ENCODE measurements around the gene SLC35F3.

The SLC35F3 gene

DNA sequence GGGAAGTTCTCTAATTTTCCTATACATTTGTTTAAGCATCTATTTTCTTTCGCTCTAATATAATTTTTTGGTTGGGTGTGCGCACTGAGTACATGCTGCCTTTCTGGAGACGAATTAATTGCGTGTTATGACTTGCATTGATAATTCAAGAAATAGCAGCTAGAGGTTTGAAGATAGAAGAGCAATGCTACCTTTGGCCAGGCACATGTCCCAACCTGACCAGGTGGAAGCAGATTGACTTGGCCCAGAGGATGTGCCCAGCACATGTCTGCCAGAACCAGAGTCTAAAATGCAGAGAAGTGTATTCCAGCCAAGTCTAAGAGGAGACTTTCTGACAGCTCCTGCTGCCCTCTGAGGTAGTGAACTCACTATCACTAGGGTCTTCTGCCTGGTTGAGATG is 114.3 kb downstream of the SLC35F3 start:
- peaks cover 0 to 6% of the 10 kb centered on the region in 2 donors for H3K9me3 ChIP-seq (ENCODE audit: control insufficient read depth in 2 of 2, low read length in 2 of 2)
- H3K27me3 ChIP-seq (ENCODE audit: control insufficient read depth in 1 of 2, insufficient read depth in 2 of 2, low read length in 2 of 2): no peaks in the 10 kb centered on the region
- H3K4me3 ChIP-seq (ENCODE audit: low read length in 2 of 2): no peak overlapping the region
- H3K9ac ChIP-seq (ENCODE audit: low read length in 2 of 2): no peak overlapping the region
- no peaks in the 10 kb centered on the region for H3K36me3 ChIP-seq (ENCODE audit: control insufficient read depth in 2 of 2, insufficient read depth in 2 of 2, low read length in 2 of 2)
- H3K27ac ChIP-seq (ENCODE audit: low read length): no peak overlapping the region
- H3K4me1 ChIP-seq (ENCODE audit: control insufficient read depth, insufficient read depth, low read length): no peaks in the 10 kb centered on the region

DNA sequence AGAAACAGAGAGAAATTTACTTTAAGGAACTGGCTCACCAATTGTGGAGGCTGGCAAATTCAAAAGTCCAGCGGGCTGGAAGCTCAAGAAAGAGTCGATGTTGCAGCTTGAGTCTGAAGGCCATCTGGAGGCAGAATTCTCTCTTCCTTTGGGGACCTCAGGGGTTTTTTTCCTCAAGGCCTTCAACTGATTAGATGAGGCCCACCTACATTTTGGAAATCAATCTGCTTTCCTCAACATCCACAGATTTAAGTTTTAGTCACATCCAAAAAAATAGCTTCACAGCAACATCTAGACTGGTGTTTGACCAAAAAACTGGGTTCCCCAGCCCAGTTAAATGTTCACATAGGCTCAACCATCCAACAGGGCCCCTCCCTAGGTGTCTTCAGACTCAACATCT is 114.9 kb downstream of the SLC35F3 start:
- Histone ChIP-seq H3K4me3 (ENCODE audit: low read length in 2 of 2) (no peak overlapping the region), H3K4me1 (ENCODE audit: control insufficient read depth, insufficient read depth, low read length) (no peaks in the 10 kb centered on the region), H3K9ac (ENCODE audit: low read length in 2 of 2) (no peak overlapping the region), H3K27me3 (ENCODE audit: control insufficient read depth in 1 of 2, insufficient read depth in 2 of 2, low read length in 2 of 2) (no peaks in the 10 kb centered on the region), H3K27ac (ENCODE audit: low read length) (no peak overlapping the region), H3K36me3 (ENCODE audit: control insufficient read depth in 2 of 2, insufficient read depth in 2 of 2, low read length in 2 of 2) (no peaks in the 10 kb centered on the region), H3K9me3 (ENCODE audit: control insufficient read depth in 2 of 2, low read length in 2 of 2) (peaks cover 0 to 6% of the 10 kb centered on the region in 2 donors)

DNA sequence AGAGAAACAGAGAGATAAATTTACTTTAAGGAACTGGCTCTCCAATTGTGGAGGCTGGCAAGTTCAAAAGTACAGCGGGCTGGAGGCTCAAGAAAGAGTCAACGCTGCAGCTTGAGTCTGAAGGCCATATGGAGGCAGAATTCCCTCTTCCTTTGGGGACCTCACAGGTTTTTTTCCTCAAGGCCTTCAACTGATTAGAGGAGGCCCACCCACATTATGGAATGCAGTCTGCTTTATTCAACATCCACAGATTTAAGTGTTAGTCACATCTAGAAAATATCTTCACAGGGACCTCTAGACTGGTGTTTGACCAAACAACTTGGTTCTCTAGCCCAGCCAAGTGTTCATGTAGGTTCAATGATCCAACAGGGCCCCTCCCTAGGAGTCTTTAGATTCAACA is 117.8 kb downstream of the SLC35F3 start:
- Histone ChIP-seq H3K9me3 (ENCODE audit: control insufficient read depth in 2 of 2, low read length in 2 of 2) (peaks cover 0 to 4% of the 10 kb centered on the region in 2 donors), H3K4me1 (ENCODE audit: control insufficient read depth, insufficient read depth, low read length) (no peaks in the 10 kb centered on the region), H3K36me3 (ENCODE audit: control insufficient read depth in 2 of 2, insufficient read depth in 2 of 2, low read length in 2 of 2) (no peaks in the 10 kb centered on the region), H3K27ac (ENCODE audit: low read length) (no peak overlapping the region), H3K9ac (ENCODE audit: low read length in 2 of 2) (no peak overlapping the region), H3K4me3 (ENCODE audit: low read length in 2 of 2) (no peak overlapping the region), H3K27me3 (ENCODE audit: control insufficient read depth in 1 of 2, insufficient read depth in 2 of 2, low read length in 2 of 2) (no peaks in the 10 kb centered on the region)

DNA sequence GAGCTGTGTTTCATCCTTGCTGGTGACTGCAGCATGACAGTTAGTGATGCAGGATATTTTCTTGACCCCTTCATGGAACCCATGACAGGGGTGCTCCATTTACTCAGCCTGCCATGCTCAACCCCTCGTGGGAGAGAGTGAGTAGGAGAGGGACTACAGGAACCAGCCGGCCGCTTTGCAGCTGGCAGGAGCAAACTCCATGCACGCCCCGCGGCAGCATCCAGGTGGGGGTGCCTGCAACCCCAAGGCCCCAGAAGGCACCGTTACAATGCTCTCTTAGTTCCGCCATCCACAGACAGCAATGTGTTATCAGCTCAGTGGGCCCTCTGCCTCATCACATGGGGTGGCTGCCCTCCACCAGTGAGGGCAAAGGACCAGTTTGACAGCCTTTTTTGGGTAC is 135.1 kb downstream of the SLC35F3 start:
- Histone ChIP-seq H3K36me3 (ENCODE audit: control insufficient read depth in 2 of 2, insufficient read depth in 2 of 2, low read length in 2 of 2) (no peaks in the 10 kb centered on the region), H3K9ac (ENCODE audit: low read length in 2 of 2) (no peak overlapping the region), H3K9me3 (ENCODE audit: control insufficient read depth in 2 of 2, low read length in 2 of 2) (peaks cover 0 to 5% of the 10 kb centered on the region in 2 donors), H3K4me1 (ENCODE audit: control insufficient read depth, insufficient read depth, low read length) (no peaks in the 10 kb centered on the region), H3K4me3 (ENCODE audit: low read length in 2 of 2) (no peak overlapping the region), H3K27me3 (ENCODE audit: control insufficient read depth in 1 of 2, insufficient read depth in 2 of 2, low read length in 2 of 2) (no peaks in the 10 kb centered on the region), H3K27ac (ENCODE audit: low read length) (no peak overlapping the region)

DNA sequence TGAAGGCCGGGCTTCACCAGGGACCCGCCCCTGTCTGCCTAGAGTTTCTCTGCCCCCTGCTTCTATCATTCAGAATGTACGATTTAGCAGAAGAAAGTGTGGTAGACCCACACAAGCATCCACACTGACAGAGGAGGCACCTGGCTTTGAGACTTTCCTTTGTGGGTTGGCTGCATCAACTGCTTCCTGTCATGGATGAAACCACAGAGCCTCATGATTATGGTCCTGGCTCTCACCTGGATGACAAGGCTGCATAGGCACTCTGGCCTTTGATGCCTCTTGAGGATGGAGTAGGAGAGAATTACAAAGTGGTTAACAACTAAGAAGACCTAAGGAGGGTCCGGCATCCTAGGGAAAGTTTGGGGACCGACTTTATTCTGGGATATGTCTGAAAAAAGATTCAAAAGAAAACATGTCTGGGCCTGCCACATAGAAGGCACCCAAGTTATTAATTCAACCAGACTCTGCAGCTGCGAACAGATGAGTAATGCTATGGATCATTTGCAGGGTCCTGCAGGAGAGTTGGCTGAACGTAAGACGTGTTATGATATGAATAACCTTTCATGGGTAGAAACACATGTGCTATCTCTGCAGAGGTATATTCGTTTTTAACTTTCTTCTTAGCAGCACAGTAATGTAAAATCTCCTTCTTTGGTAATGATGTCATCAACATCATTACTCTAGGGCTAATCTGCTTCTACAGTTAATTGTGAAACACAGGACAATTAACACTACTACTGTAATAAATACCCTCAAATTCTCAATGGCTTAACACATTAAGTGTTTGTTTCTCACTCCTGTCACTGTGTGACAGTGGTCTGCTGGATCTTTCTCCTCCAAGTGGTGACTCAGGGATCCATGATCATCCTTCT is 136.2 kb downstream of the SLC35F3 start:
- Histone ChIP-seq H3K4me3 (ENCODE audit: low read length in 2 of 2) (no peak overlapping the region), H3K4me1 (ENCODE audit: control insufficient read depth, insufficient read depth, low read length) (no peaks in the 10 kb centered on the region), H3K27me3 (ENCODE audit: control insufficient read depth in 1 of 2, insufficient read depth in 2 of 2, low read length in 2 of 2) (no peaks in the 10 kb centered on the region), H3K9ac (ENCODE audit: low read length in 2 of 2) (no peak overlapping the region), H3K36me3 (ENCODE audit: control insufficient read depth in 2 of 2, insufficient read depth in 2 of 2, low read length in 2 of 2) (no peaks in the 10 kb centered on the region), H3K9me3 (ENCODE audit: control insufficient read depth in 2 of 2, low read length in 2 of 2) (peaks cover 0 to 5% of the 10 kb centered on the region in 2 donors), H3K27ac (ENCODE audit: low read length) (no peak overlapping the region)

DNA sequence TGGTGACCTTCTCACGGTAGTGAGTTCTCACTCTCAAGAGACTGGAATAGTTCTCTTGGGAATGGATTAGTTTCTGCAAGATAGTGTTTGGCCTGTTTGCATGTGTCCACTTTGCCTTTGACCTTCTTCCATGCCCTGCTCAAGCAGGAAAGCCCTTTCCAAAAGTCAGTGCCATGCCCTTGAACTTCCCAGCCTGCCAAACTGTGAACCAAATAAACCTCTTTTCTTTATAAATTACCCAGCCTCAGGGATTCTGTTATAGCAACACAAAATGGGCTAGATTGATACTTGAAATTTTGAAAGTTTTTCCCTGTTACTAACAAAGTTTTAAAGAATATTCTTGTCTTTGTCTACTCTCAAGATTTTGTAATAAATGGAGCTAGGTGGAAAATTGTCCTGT is 139.6 kb downstream of the SLC35F3 start:
- no peak overlapping the region for H3K4me3 ChIP-seq (ENCODE audit: low read length in 2 of 2)
- no peak overlapping the region for H3K27ac ChIP-seq (ENCODE audit: low read length)
- H3K36me3 ChIP-seq (ENCODE audit: control insufficient read depth in 2 of 2, insufficient read depth in 2 of 2, low read length in 2 of 2): no peaks in the 10 kb centered on the region
- no peaks in the 10 kb centered on the region for H3K27me3 ChIP-seq (ENCODE audit: control insufficient read depth in 1 of 2, insufficient read depth in 2 of 2, low read length in 2 of 2)
- peaks cover 4 to 6% of the 10 kb centered on the region in 2 donors for H3K9me3 ChIP-seq (ENCODE audit: control insufficient read depth in 2 of 2, low read length in 2 of 2)
- H3K4me1 ChIP-seq (ENCODE audit: control insufficient read depth, insufficient read depth, low read length): no peaks in the 10 kb centered on the region
- no peak overlapping the region for H3K9ac ChIP-seq (ENCODE audit: low read length in 2 of 2)

DNA sequence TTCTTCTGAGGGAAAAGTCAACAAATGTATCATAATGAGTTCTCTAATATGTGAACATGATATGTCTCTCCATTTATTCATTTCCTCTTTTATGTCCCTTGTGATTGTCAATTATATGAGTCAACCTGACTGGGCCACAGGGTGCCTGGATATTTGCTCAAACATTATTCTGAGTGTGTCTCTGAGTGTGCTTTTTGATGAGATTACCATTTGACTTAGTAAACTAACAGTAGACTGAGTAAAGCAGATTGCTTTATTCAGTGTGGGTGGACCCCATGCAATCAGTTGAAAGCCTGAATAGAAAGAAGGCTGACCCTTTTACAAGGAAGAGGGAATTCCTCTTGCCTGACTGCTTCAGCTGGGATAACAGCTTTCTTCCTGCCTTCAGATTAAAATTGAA is 142.6 kb downstream of the SLC35F3 start:
- H3K4me3 ChIP-seq (ENCODE audit: low read length in 2 of 2): no peak overlapping the region
- no peaks in the 10 kb centered on the region for H3K36me3 ChIP-seq (ENCODE audit: control insufficient read depth in 2 of 2, insufficient read depth in 2 of 2, low read length in 2 of 2)
- no peak overlapping the region for H3K27ac ChIP-seq (ENCODE audit: low read length)
- no peaks in the 10 kb centered on the region for H3K27me3 ChIP-seq (ENCODE audit: control insufficient read depth in 1 of 2, insufficient read depth in 2 of 2, low read length in 2 of 2)
- no peak overlapping the region for H3K9ac ChIP-seq (ENCODE audit: low read length in 2 of 2)
- no peaks in the 10 kb centered on the region for H3K4me1 ChIP-seq (ENCODE audit: control insufficient read depth, insufficient read depth, low read length)
- H3K9me3 ChIP-seq (ENCODE audit: control insufficient read depth in 2 of 2, low read length in 2 of 2): peaks cover 6 to 7% of the 10 kb centered on the region in 2 donors

DNA sequence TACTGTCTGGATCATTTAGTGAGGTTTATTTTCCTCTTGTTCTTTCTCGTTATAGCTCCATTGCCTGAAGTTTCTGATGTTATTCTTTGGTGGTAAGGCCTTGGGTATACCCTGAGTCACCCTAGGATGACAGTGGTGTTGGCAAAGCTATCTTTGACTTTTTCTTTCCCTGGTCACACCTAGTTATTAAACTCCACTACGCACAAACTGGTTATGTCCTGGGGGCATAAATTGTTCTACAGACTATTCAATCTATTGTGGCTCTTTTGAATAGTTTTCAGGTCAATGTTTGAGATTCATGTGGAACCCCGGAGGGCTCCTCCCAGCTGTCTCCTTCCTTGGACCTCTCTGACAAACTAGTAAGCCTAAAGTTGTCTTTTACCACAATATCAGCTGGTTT is 157.7 kb downstream of the SLC35F3 start:
- no peak overlapping the region for H3K27ac ChIP-seq (ENCODE audit: low read length)
- H3K4me1 ChIP-seq (ENCODE audit: control insufficient read depth, insufficient read depth, low read length): no peaks in the 10 kb centered on the region
- peaks cover 0 to 3% of the 10 kb centered on the region in 2 donors for H3K9me3 ChIP-seq (ENCODE audit: control insufficient read depth in 2 of 2, low read length in 2 of 2)
- no peak overlapping the region for H3K9ac ChIP-seq (ENCODE audit: low read length in 2 of 2)
- H3K36me3 ChIP-seq (ENCODE audit: control insufficient read depth in 2 of 2, insufficient read depth in 2 of 2, low read length in 2 of 2): no peaks in the 10 kb centered on the region
- no peaks in the 10 kb centered on the region for H3K27me3 ChIP-seq (ENCODE audit: control insufficient read depth in 1 of 2, insufficient read depth in 2 of 2, low read length in 2 of 2)
- H3K4me3 ChIP-seq (ENCODE audit: low read length in 2 of 2): no peak overlapping the region

DNA sequence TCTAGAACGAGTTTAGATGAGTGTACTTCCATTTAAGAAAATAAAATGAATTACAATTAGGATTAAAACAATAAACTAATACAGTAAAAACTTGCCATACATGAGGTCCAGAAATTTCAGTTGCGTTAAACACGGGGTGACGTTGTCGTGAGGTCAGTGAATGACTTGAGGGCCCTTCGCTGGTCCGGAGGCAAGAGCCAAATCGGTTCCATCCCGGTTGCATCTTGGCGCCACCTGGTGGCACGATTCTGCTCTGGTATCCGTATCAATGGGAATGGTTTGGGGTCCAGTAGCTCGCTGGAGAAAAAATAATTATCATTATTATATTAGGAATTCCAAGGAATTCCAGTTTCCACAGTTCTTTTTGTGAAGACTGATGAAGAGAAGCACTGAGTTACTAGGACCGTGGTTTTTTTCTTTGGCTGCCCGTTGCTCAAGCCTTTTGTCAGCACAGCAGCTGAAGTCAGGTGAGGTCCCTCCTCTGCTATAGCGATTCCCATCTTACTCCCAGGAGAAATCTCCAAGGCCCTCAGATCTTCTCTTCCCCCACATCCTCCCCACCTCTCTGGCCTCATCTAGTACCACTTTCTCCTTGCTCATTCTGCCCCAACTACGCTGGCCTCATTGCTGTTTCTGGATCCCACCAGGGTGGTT is 161.4 kb downstream of the SLC35F3 start:
- no peaks in the 10 kb centered on the region for H3K36me3 ChIP-seq (ENCODE audit: control insufficient read depth in 2 of 2, insufficient read depth in 2 of 2, low read length in 2 of 2)
- H3K27ac ChIP-seq (ENCODE audit: low read length): no peak overlapping the region
- no peak overlapping the region for H3K4me3 ChIP-seq (ENCODE audit: low read length in 2 of 2)
- peaks cover 0 to 3% of the 10 kb centered on the region in 2 donors for H3K9me3 ChIP-seq (ENCODE audit: control insufficient read depth in 2 of 2, low read length in 2 of 2)
- peaks cover 0 to 2% of the 10 kb centered on the region in 2 donors for H3K27me3 ChIP-seq (ENCODE audit: control insufficient read depth in 1 of 2, insufficient read depth in 2 of 2, low read length in 2 of 2)
- no peak overlapping the region for H3K9ac ChIP-seq (ENCODE audit: low read length in 2 of 2)
- no peaks in the 10 kb centered on the region for H3K4me1 ChIP-seq (ENCODE audit: control insufficient read depth, insufficient read depth, low read length)

DNA sequence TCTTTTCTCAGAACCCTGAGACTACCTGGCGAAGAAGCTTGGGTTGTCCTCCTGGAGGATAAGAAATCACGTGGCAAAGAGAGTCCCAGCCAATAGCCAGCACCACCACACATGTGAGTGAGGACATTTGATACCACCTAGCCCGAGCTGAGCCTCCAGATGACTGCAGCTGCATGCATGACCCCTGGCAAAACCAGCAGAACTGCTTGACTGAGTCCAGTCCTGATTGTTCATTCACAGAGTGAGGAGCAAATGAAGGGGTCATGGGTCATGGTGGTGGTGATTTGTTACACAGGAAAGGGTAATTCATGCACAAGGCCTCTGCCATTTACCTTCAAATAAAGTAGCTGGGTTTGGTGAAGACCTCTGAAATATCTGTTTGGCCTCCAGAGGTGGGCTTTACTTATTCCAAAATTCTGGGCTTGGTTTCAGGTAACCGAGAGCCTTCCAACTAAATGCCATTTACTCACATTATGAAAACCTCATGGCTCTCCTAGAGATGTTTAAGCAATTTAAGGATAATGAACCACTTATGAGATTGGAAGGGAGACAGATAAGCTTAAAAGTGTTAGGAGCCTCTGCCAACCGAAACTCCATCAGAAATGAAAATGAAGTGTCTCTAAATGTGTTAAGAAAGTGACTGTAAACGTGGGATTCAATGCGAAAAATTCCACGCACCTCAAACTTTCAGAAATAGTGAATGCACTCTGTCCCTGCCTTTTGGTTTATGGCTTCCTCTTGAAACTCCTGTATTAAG is 163.3 kb downstream of the SLC35F3 start:
- H3K4me1 ChIP-seq (ENCODE audit: control insufficient read depth, insufficient read depth, low read length): no peaks in the 10 kb centered on the region
- H3K4me3 ChIP-seq (ENCODE audit: low read length in 2 of 2): no peak overlapping the region
- no peaks in the 10 kb centered on the region for H3K36me3 ChIP-seq (ENCODE audit: control insufficient read depth in 2 of 2, insufficient read depth in 2 of 2, low read length in 2 of 2)
- H3K27ac ChIP-seq (ENCODE audit: low read length): no peak overlapping the region
- H3K9ac ChIP-seq (ENCODE audit: low read length in 2 of 2): no peak overlapping the region
- peaks cover 0 to 3% of the 10 kb centered on the region in 2 donors for H3K9me3 ChIP-seq (ENCODE audit: control insufficient read depth in 2 of 2, low read length in 2 of 2)
- peaks cover 0 to 2% of the 10 kb centered on the region in 2 donors for H3K27me3 ChIP-seq (ENCODE audit: control insufficient read depth in 1 of 2, insufficient read depth in 2 of 2, low read length in 2 of 2)

Measured in stomach smooth muscle (tissue), 2 donors.